Peyer's patch (tissue), 4 donors: Measurements from ENCODE around the gene FSIP1.

Source experiments
- POLR2A ChIP-seq, 2 donors: fragments of 450-650 bp; IDR thresholded peaks; one replicate each; pipeline ENCODE4 v1.5.1; 2017; ENCODE audit warnings: antibody characterized with exemption in 2 of 2, mild to moderate bottlenecking in 2 of 2, moderate library complexity in 2 of 2
- TF ChIP-seq, protein P1 (sequence below), 6 experiments: fragments of 450-650 bp in 4 of 6; fragments of 200-600 bp in 2 of 6; sonication (generic) in 1 of 6; IDR thresholded peaks; one replicate each; pipeline ENCODE4 v1.5.1; 2017 to 2019; ENCODE audit warnings: antibody characterized with exemption in 6 of 6, mild to moderate bottlenecking in 3 of 6, moderate library complexity in 1 of 6

DNA sequence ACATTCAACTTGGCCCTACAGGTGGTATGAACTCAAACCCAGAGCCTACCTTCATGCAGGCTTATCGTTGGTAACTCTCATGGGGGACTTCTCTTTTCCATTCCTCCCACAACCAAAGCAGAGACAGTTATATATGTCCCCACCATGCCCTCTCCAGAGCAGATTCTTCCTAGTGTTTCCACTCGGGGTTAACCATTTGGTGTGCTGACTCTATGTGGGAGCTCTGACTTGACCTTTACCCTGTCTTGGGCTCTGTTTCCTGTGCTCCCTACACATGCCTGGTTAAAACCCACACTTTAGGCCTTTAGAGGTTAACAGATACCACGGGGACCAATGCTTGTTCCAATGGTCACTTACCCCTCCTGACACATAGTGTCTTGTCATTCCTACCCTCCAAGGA lies 80.7 kb downstream of the FSIP1 start:
- TF ChIP-seq, protein P1, sequence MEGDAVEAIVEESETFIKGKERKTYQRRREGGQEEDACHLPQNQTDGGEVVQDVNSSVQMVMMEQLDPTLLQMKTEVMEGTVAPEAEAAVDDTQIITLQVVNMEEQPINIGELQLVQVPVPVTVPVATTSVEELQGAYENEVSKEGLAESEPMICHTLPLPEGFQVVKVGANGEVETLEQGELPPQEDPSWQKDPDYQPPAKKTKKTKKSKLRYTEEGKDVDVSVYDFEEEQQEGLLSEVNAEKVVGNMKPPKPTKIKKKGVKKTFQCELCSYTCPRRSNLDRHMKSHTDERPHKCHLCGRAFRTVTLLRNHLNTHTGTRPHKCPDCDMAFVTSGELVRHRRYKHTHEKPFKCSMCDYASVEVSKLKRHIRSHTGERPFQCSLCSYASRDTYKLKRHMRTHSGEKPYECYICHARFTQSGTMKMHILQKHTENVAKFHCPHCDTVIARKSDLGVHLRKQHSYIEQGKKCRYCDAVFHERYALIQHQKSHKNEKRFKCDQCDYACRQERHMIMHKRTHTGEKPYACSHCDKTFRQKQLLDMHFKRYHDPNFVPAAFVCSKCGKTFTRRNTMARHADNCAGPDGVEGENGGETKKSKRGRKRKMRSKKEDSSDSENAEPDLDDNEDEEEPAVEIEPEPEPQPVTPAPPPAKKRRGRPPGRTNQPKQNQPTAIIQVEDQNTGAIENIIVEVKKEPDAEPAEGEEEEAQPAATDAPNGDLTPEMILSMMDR (IDR thresholded peaks at IDR 0.05) = no peak
- TF ChIP-seq POLR2A (IDR thresholded peaks at IDR 0.05) = no peak
